Stimulated activated CD8-positive, alpha-beta memory T cell treated with anti-CD3 and anti-CD28 coated beads, Interleukin-2, amount 100 ng/mL, for 48 hours (primary cell): ENCODE measurements around the gene DEFB132.
"Not testable (repeated sequence)": the region's sequence is repeated elsewhere in the genome, so short reads cannot be mapped to it uniquely, and the experiment has no call there.

ENCODE experiments used
- DNase-seq, 2 donors: peaks; one replicate each; pipeline ENCODE4 v3.0.0-alpha.2; 2020; ENCODE audit warnings: low read depth in 2 of 2

Gene DEFB132

GRCh38 chr20:257419-257818, at the start of gene DEFB132:
Gene DEFB132 (plus strand): TSS chr20:257724. CDS start chr20:257779, 55 bp downstream.
- no peak for DNase-seq

- no peak for DNase-seq
Observed at GRCh38 chr20:208942-209566, 48.5 kb upstream of the DEFB132 start.

- no peak for DNase-seq
Observed at GRCh38 chr20:210809-211502, 46.6 kb upstream of the DEFB132 start.

- DNase-seq, result no peak
Observed at GRCh38 chr20:214383-214782, 43.1 kb upstream of the DEFB132 start.

- DNase-seq, result no peak
Observed at GRCh38 chr20:215796-216195, 41.7 kb upstream of the DEFB132 start.

- no peak for DNase-seq
Observed at GRCh38 chr20:217266-217665, 40.3 kb upstream of the DEFB132 start.

- no peak for DNase-seq
Observed at GRCh38 chr20:219290-220115, 38.0 kb upstream of the DEFB132 start.

GRCh38 chr20:221258-221830, 36.2 kb upstream of the DEFB132 start:
- no peak for DNase-seq

GRCh38 chr20:225879-226278, 31.6 kb upstream of the DEFB132 start:
- DNase-seq, result not testable (repeated sequence)

- DNase-seq, result no peak
Observed at GRCh38 chr20:226958-227357, 30.6 kb upstream of the DEFB132 start, which contains the start of gene DEFB129. Gene DEFB129 (plus strand): TSS chr20:227258. CDS start chr20:227289, 31 bp downstream.

- no peak for DNase-seq
Observed at GRCh38 chr20:227439-228105, 30.0 kb upstream of the DEFB132 start.

GRCh38 chr20:235891-236290, 21.6 kb upstream of the DEFB132 start:
- DNase-seq, result no peak

- DNase-seq, result peak in 1 of 2 donors; percentile 7
Observed at GRCh38 chr20:237489-237888, 20.0 kb upstream of the DEFB132 start.

GRCh38 chr20:237929-238328, 19.6 kb upstream of the DEFB132 start:
- DNase-seq, result no peak

- DNase-seq, result no peak
Observed at GRCh38 chr20:242905-243304, 14.6 kb upstream of the DEFB132 start.

- DNase-seq, result no peak
Observed at GRCh38 chr20:251354-251753, 6.2 kb upstream of the DEFB132 start.

GRCh38 chr20:252801-253200, 4.7 kb upstream of the DEFB132 start:
- no peak for DNase-seq

GRCh38 chr20:253447-253846, 4.1 kb upstream of the DEFB132 start:
- DNase-seq, result not testable (repeated sequence)

- DNase-seq, result no peak
Observed at GRCh38 chr20:258269-258858, 840 bp downstream of the DEFB132 start.

- no peak for DNase-seq
Observed at GRCh38 chr20:258963-259362, 1.4 kb downstream of the DEFB132 start.

GRCh38 chr20:259981-260380, 2.5 kb downstream of the DEFB132 start:
- no peak for DNase-seq
